Neural cell (in vitro differentiated cells): Measurements from ENCODE around the gene GRB7.

ENCODE experiments used
- CTCF ChIP-seq: fragments of 450-650 bp; IDR thresholded peaks from 2 replicates; pipeline ENCODE4 v1.5.1; 2014; ENCODE audit warnings: antibody characterized with exemption, mild to moderate bottlenecking, moderate library complexity; ENCODE audit not compliant: poor library complexity, severe bottlenecking
- EP300 ChIP-seq: fragments of 450-650 bp; conservative IDR thresholded peaks from 2 replicates; pipeline ENCODE4 v1.6.1; 2014; ENCODE audit warnings: antibody characterized with exemption, mild to moderate bottlenecking, moderate library complexity; ENCODE audit not compliant: poor library complexity, severe bottlenecking
- EZH2 ChIP-seq: fragments of 200-600, 300-800 bp; shearing (Covaris generic), sonication (generic); IDR thresholded peaks from 2 replicates; pipeline ENCODE4 v1.6.1; 2014; ENCODE audit warnings: antibody characterized with exemption, low read length, borderline replicate concordance, mild to moderate bottlenecking; ENCODE audit not compliant: insufficient read depth, poor library complexity, severe bottlenecking
- MXI1 ChIP-seq: fragments of 450-650 bp; conservative IDR thresholded peaks from 2 replicates; pipeline ENCODE4 v1.6.1; 2014; ENCODE audit warnings: antibody characterized with exemption, mild to moderate bottlenecking; ENCODE audit not compliant: poor library complexity, severe bottlenecking
- REST ChIP-seq: IDR thresholded peaks from 2 replicates; pipeline ENCODE4 v1.6.1; 2012; ENCODE audit warnings: borderline replicate concordance

GRCh38 chr17:39754161-39754957 lies 16.6 kb downstream of the GRB7 start:
- no peak for TF ChIP-seq EZH2
- peak; percentile 97 for TF ChIP-seq CTCF
- TF ChIP-seq REST, result no peak
- peak; percentile 71 for TF ChIP-seq MXI1
- TF ChIP-seq EP300, result no peak
